ENCODE measurements around the gene CCDC38. TPM values are rescaled to one million over a fixed set of nuclear protein-coding genes. Genes with fewer than 3 reads are reported as not detected.
A peak's percentile ranks its signal among the peaks of the same experiment; 100 is the strongest.

CCDC38 gene
- total RNA-seq, 1 experiment from 2014 or later = 0.35 TPM

DNA sequence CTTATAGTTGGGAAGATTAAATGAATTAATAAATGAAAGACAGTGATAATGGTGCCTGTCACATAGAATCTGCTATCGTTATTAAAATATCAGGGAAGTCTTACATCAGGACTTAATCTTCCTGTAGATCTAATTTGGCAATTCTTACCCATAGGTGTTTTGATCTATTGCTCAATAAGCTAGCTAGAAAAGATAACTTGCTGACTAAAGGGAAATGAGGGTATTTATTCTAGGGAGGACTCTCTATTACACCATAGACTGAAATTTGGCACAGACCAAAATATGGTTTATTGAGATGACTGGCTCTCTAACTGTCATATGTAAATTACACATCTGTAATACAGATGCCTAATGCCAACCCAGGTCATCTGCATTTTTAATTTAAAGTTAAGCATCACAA is 42.3 kb upstream of the CCDC38 start:
- Histone ChIP-seq H3K4me1 (replicated peaks; ENCODE audit: insufficient read depth) (no peaks in the 10 kb centered on the region), H3K4me2 (no peak overlapping the region), H4K20me1 (ENCODE audit: insufficient read depth) (no peaks in the 10 kb centered on the region), H3K9me2 (ENCODE audit: insufficient read depth) (no peaks in the 10 kb centered on the region), H3F3A (ENCODE audit: insufficient read depth, low read depth) (no peaks in the 10 kb centered on the region), H3K4me3 (no peak overlapping the region), H2AFZ (no peak overlapping the region), H3K27me3 (ENCODE audit: insufficient read depth, low read depth) (no peaks in the 10 kb centered on the region), H3K79me2 (ENCODE audit: low read depth) (no peaks in the 10 kb centered on the region), H3K9me3 (ENCODE audit: insufficient read depth, low read depth) (no peaks in the 10 kb centered on the region), H3K36me3 (ENCODE audit: low read depth) (no peaks in the 10 kb centered on the region), H3K27ac (no peak overlapping the region)
- intact Hi-C loops (cut with micrococcal nuclease; ENCODE audit: unreplicated experiment) = no loop called here
- TF ChIP-seq EZH2 (IDR thresholded peaks at IDR 0.05; ENCODE audit: low read depth) = no peak
- TF ChIP-seq, protein P1, sequence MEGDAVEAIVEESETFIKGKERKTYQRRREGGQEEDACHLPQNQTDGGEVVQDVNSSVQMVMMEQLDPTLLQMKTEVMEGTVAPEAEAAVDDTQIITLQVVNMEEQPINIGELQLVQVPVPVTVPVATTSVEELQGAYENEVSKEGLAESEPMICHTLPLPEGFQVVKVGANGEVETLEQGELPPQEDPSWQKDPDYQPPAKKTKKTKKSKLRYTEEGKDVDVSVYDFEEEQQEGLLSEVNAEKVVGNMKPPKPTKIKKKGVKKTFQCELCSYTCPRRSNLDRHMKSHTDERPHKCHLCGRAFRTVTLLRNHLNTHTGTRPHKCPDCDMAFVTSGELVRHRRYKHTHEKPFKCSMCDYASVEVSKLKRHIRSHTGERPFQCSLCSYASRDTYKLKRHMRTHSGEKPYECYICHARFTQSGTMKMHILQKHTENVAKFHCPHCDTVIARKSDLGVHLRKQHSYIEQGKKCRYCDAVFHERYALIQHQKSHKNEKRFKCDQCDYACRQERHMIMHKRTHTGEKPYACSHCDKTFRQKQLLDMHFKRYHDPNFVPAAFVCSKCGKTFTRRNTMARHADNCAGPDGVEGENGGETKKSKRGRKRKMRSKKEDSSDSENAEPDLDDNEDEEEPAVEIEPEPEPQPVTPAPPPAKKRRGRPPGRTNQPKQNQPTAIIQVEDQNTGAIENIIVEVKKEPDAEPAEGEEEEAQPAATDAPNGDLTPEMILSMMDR (conservative IDR thresholded peaks at IDR 0.05) = no peak
- ChIA-PET POLR2A (ENCODE audit: unreplicated experiment) (interaction anchor here (0.7 kb wide), 1 partner anchor 14 kb away, joined by 4 read pairs; no protein-coding TSS in a partner anchor), CTCF (no interaction called here)
- BruUV-seq (replicated peaks) = no TSS peak
- peak in 1 of 2 experiments; percentile 37 for DNase-seq

GRCh38 chr12:95982602-95983001 is 40.2 kb upstream of the CCDC38 start:
- Histone ChIP-seq H3K36me3 (ENCODE audit: low read depth) (no peaks in the 10 kb centered on the region), H3F3A (ENCODE audit: insufficient read depth, low read depth) (no peaks in the 10 kb centered on the region), H3K9me2 (ENCODE audit: insufficient read depth) (no peaks in the 10 kb centered on the region), H2AFZ (no peak overlapping the region), H3K79me2 (ENCODE audit: low read depth) (no peaks in the 10 kb centered on the region), H4K20me1 (ENCODE audit: insufficient read depth) (no peaks in the 10 kb centered on the region), H3K9me3 (ENCODE audit: insufficient read depth, low read depth) (no peaks in the 10 kb centered on the region), H3K4me3 (no peak overlapping the region), H3K27me3 (ENCODE audit: insufficient read depth, low read depth) (no peaks in the 10 kb centered on the region), H3K4me1 (replicated peaks; ENCODE audit: insufficient read depth) (no peaks in the 10 kb centered on the region), H3K27ac (no peak overlapping the region), H3K4me2 (no peak overlapping the region)
- no peak for DNase-seq
- ChIA-PET POLR2A (ENCODE audit: unreplicated experiment) (no interaction called here), CTCF (no interaction called here)
- TF ChIP-seq, protein P1 (conservative IDR thresholded peaks at IDR 0.05) = no peak
- TF ChIP-seq EZH2 (IDR thresholded peaks at IDR 0.05; ENCODE audit: low read depth) = no peak
- BruUV-seq (replicated peaks) = no TSS peak
- intact Hi-C loops (cut with micrococcal nuclease; ENCODE audit: unreplicated experiment) = no loop called here

DNA sequence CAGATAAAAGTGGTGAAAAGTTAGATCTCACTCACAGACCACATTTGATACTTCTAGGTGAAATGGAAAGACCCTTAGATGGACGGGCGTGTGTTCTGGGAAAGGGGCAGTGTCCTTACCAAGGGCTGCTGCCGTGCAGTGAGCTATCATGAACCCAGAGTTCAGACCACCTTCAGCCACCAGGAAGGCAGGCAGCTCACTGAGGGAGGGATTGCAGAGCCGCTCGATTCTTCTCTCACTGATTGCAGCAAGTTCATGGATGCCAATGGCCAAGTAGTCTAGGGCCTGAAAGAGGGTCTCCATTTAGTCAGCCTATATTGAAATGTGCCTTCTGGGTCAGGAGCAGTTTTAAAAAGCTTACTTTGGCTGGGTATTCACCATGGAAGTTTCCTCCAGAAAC is 38.0 kb upstream of the CCDC38 start:
- Histone ChIP-seq H3K27me3 (ENCODE audit: insufficient read depth, low read depth) (no peaks in the 10 kb centered on the region), H3K36me3 (ENCODE audit: low read depth) (no peaks in the 10 kb centered on the region), H3K4me2 (no peak overlapping the region), H3K79me2 (ENCODE audit: low read depth) (no peaks in the 10 kb centered on the region), H4K20me1 (ENCODE audit: insufficient read depth) (no peaks in the 10 kb centered on the region), H3K4me1 (replicated peaks; ENCODE audit: insufficient read depth) (peaks cover 4% of the 10 kb centered on the region), H3F3A (ENCODE audit: insufficient read depth, low read depth) (no peaks in the 10 kb centered on the region), H2AFZ (no peak overlapping the region), H3K4me3 (no peak overlapping the region), H3K9me3 (ENCODE audit: insufficient read depth, low read depth) (no peaks in the 10 kb centered on the region), H3K9me2 (ENCODE audit: insufficient read depth) (no peaks in the 10 kb centered on the region), H3K27ac (no peak overlapping the region)
- CTCF ChIA-PET = interaction anchor here (0.6 kb wide), 1 partner anchor 20 kb away, joined by 3 read pairs; no protein-coding TSS in a partner anchor
- intact Hi-C loops (cut with micrococcal nuclease; ENCODE audit: unreplicated experiment) = no loop called here
- no peak for DNase-seq
- TF ChIP-seq EZH2 (IDR thresholded peaks at IDR 0.05; ENCODE audit: low read depth) = no peak
- TF ChIP-seq, protein P1 (conservative IDR thresholded peaks at IDR 0.05) = no peak
- POLR2A ChIA-PET (ENCODE audit: unreplicated experiment) = no interaction called here
- BruUV-seq (replicated peaks) = no TSS peak
